Rectal smooth muscle tissue (tissue), 1 donor: ENCODE measurements around the gene ATP5PB.

Experiments used
- H3K27ac ChIP-seq: one replicate; pipeline ENCODE4 v1.7.0; 2013; ENCODE audit warnings: low read depth, low read length, inconsistent platforms
- H3K27me3 ChIP-seq: one replicate; pipeline ENCODE4 v1.7.0; 2013; ENCODE audit warnings: low read length; ENCODE audit not compliant: control insufficient read depth, insufficient read depth
- H3K36me3 ChIP-seq: one replicate; pipeline ENCODE4 v1.7.0; 2013; ENCODE audit warnings: low read length; ENCODE audit not compliant: control insufficient read depth, insufficient read depth
- H3K4me1 ChIP-seq: one replicate; pipeline ENCODE4 v1.7.0; 2013; ENCODE audit warnings: low read length; ENCODE audit not compliant: control insufficient read depth, insufficient read depth
- H3K4me3 ChIP-seq: one replicate; pipeline ENCODE4 v1.7.0; 2013; ENCODE audit warnings: low read length
- H3K9ac ChIP-seq: one replicate; pipeline ENCODE4 v1.7.0; 2013; ENCODE audit warnings: low read length

ATP5PB gene

DNA sequence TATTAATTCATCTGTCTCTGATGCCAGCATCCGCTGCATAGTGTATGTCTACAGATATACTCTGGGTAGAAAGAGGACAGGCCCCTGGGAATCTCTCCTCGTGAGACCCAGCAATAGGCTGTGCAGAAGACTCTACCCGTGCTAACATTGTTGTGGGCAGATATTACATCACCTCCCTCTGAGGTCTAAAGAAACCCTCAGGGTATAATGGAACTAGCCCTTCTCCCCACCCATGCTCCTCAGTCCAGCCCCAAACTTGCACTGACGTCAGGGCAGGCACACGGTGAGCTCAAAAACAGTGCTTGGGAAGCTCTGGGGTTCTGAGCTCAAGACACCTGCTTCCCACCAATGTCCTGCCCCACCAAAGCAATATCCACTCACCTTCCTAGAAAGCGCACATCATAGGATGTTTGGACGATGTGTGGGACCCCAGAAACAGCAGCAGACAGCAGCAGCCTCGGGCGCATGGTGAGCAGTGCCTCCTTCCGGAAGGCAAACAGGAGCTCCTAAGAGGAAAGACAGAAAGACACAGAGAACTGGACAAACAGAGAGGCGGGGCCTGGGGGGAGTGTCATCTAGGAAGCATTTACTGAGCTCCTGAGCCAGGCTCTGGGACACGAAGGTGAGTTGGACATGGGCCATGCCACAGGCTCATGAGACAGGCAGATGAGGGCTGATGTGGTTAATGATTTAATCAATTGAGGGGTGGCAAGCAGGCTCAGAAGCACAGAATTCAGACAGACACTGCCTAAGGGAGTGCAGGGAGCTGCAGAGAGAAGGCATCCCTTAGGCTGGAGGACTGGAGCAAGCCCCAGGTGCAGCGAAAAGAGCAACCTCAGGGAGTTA, 26.5 kb upstream of the ATP5PB start:
- no peak overlapping the region for H3K27ac ChIP-seq
- peak overlapping the region; percentile 23 for H3K4me3 ChIP-seq

GRCh38 chr1:111424281-111424680, 25.0 kb upstream of the ATP5PB start:
- H3K9ac ChIP-seq, result no peak overlapping the region
- no peaks in the 10 kb centered on the region for H3K36me3 ChIP-seq
- no peaks in the 10 kb centered on the region for H3K4me1 ChIP-seq
- no peak overlapping the region for H3K27ac ChIP-seq
- H3K4me3 ChIP-seq, result no peak overlapping the region
- no peaks in the 10 kb centered on the region for H3K27me3 ChIP-seq

More for the DNA sequence above, 26.5 kb upstream of the ATP5PB start:
- Histone ChIP-seq H3K4me1 (no peaks in the 10 kb centered on the region), H3K9ac (no peak overlapping the region), H3K27me3 (no peaks in the 10 kb centered on the region), H3K36me3 (no peaks in the 10 kb centered on the region)

DNA sequence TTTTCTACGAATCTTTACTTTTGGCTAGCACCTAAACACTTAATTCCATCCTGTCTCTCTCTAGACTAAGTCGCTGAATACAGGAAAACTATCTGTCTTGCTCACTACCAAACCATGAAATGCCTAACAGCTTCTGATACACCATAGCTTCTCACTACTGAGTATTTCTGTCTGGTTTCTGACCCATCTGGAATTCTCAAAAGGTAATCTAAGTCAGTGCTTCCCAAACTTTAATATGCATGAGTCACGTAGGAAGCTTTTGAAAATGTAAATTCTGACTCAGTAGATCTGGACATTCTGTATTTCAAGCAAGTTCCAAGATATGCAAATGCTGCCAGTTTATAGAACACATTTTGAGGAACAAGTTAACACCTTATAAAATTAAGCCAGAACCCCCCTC, 12.5 kb upstream of the ATP5PB start:
- Histone ChIP-seq H3K36me3 (peaks cover 11% of the 10 kb centered on the region), H3K4me1 (no peaks in the 10 kb centered on the region)

DNA sequence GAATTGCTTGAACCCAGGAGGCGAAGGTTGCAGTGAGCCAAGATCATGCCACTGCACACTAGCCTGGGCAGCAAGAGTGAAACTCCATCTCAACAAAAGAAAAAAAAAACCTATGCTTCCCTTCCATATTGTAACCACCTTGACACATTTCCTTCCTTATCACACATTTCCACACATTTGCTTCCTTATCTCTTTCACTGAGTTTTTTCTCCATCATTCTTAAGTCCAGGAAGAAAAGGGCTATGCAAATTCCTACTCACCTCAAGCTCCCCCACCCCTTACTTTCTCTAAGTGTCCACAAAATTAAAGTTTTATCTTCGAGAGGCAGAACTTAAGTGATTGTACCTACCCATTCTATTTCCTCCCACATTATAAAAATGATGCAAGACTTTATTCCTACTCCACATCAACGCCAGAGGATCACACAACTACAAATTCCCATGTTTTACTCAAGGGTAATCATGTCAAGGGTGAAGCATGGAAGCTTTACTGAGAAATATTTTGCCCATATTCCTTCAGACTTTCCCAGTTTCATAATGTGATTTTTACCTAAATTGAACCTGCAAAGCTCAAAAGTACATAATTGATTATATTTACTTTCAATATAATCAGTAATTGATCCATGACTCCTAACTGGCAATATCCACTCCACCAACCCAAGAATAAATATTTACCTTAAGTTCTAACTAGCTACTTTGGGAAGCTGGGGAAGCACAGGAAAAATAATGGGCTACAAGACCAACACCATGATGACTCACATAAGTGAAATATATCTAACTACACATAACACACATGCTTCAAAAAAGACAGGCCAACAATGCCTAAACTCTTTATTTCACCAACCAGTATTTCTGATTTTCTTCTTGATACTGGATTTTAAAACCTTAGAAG, 9.6 kb upstream of the ATP5PB start:
- Histone ChIP-seq H3K27ac (no peak overlapping the region), H3K36me3 (peaks cover 33% of the 10 kb centered on the region), H3K9ac (no peak overlapping the region)

More for the DNA sequence above, 12.5 kb upstream of the ATP5PB start:
- Histone ChIP-seq H3K27ac (no peak overlapping the region), H3K27me3 (no peaks in the 10 kb centered on the region), H3K9ac (no peak overlapping the region), H3K4me3 (no peak overlapping the region)

DNA sequence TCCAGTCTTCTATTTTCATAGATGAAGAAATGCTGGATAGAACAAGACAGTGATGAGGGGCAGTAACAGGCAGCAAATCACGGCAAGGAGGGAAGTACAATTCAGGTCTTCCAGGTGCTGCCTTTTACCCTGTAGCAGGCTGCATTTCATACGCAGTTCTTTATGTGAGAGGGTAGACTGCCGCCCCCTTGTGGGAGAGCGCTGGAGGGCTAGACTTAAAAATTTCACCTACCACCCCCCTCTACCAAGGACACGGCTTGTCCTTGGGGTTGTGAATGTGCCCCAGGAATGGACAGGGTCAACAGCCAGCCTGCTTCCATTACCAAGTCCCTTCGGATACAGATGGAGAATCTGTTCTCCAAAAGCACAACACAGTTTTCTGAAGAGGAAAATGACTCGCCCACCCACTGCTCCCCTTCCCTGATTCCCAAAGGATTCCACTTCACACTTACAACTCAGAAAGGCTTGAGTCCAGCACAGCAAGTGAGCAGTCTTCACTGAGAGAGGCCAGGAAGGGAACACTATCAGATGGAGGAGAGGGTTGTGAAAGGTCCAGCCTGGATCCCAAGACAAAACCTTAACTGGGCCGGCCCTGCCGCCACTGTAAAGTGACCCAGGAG, 7.6 kb upstream of the ATP5PB start:
- Histone ChIP-seq H3K9ac (no peak overlapping the region), H3K4me3 (no peak overlapping the region), H3K36me3 (peaks cover 33% of the 10 kb centered on the region), H3K27me3 (no peaks in the 10 kb centered on the region), H3K4me1 (no peaks in the 10 kb centered on the region), H3K27ac (no peak overlapping the region)

More for the DNA sequence above, 9.6 kb upstream of the ATP5PB start:
- Histone ChIP-seq H3K27me3 (no peaks in the 10 kb centered on the region), H3K4me1 (no peaks in the 10 kb centered on the region), H3K4me3 (no peak overlapping the region)

DNA sequence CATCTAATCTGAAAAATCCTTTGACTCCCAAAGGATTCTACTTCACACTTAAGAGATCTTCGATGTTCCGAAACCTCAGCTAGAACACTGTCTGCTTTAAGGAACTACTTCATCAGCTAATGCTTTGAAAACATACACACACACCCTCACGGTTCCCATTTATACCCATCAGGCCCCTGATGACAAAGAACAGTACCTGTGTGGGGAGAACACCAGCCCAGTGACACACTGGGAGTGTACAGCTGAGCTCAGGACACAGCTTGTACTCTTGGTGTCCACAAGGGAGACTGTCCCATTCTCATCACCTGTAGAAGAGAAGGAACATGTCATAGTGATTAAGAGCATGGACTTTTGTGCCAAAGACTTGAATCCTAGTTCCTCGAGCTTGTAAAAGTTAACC, 6.8 kb upstream of the ATP5PB start:
- no peak overlapping the region for H3K9ac ChIP-seq
- H3K4me3 ChIP-seq, result no peak overlapping the region
- peaks cover 33% of the 10 kb centered on the region for H3K36me3 ChIP-seq
- H3K4me1 ChIP-seq, result no peaks in the 10 kb centered on the region
- no peaks in the 10 kb centered on the region for H3K27me3 ChIP-seq
- no peak overlapping the region for H3K27ac ChIP-seq

- H3K4me1 ChIP-seq, result no peaks in the 10 kb centered on the region
- peaks cover 31% of the 10 kb centered on the region for H3K36me3 ChIP-seq
- H3K9ac ChIP-seq, result no peak overlapping the region
Measured at GRCh38 chr1:111444031-111444430, 5.2 kb upstream of the ATP5PB start.

GRCh38 chr1:111446546-111446945, 2.7 kb upstream of the ATP5PB start:
- H3K27me3 ChIP-seq, result no peaks in the 10 kb centered on the region
- H3K4me3 ChIP-seq, result no peak overlapping the region
- peaks cover 23% of the 10 kb centered on the region for H3K36me3 ChIP-seq
- H3K27ac ChIP-seq, result no peak overlapping the region
- peaks cover 12% of the 10 kb centered on the region for H3K4me1 ChIP-seq
- H3K9ac ChIP-seq, result no peak overlapping the region

More at GRCh38 chr1:111444031-111444430, 5.2 kb upstream of the ATP5PB start:
- H3K27me3 ChIP-seq, result no peaks in the 10 kb centered on the region
- H3K27ac ChIP-seq, result no peak overlapping the region
- no peak overlapping the region for H3K4me3 ChIP-seq

GRCh38 chr1:111446967-111447892, 2.0 kb upstream of the ATP5PB start:
- no peak overlapping the region for H3K27ac ChIP-seq
- H3K4me1 ChIP-seq, result peaks cover 12% of the 10 kb centered on the region
- H3K36me3 ChIP-seq, result peaks cover 18% of the 10 kb centered on the region
- H3K27me3 ChIP-seq, result no peaks in the 10 kb centered on the region
- no peak overlapping the region for H3K4me3 ChIP-seq
- no peak overlapping the region for H3K9ac ChIP-seq

DNA sequence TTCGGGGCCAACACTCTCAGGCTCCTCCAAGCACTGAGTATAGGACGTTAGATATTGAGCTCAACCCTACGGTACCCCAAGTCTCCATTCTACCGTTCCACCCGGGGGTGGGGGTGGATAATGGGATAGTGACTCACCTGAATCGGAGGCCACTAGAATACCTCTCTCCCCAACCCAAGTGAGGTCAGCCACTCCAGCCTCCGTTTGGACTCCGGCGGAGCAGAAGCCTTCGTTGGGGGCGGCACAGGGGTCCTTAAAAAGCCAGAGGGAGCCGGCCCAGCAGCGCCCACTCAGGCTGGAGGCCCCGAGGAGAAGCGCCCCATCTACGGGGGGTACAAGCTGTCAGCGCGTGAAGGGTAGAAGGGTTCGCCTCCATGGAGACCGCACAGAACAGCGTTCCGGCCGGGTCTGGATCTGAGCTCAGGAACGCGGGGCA, 764 bp upstream of the ATP5PB start:
- H3K27me3 ChIP-seq, result no peaks in the 10 kb centered on the region
- no peak overlapping the region for H3K9ac ChIP-seq
- H3K4me3 ChIP-seq, result peak overlapping the region; percentile 79
- H3K27ac ChIP-seq, result peak overlapping the region; percentile 38
- peaks cover 12% of the 10 kb centered on the region for H3K4me1 ChIP-seq
- H3K36me3 ChIP-seq, result peaks cover 5% of the 10 kb centered on the region

- Histone ChIP-seq H3K4me1 (peaks cover 12% of the 10 kb centered on the region), H3K36me3 (no peaks in the 10 kb centered on the region), H3K27ac (peak overlapping the region; percentile 90), H3K4me3 (peak overlapping the region; percentile 86), H3K27me3 (no peaks in the 10 kb centered on the region), H3K9ac (peak overlapping the region; percentile 92)
Measured at GRCh38 chr1:111449703-111450017, 396 bp downstream of the ATP5PB start.
